NCI-H1105 treated with DMSO at 0.1 percent for 48 hours (cell line): Measurements from ENCODE around the gene KIF14.

Experiments
- DNase-seq: peaks from one replicate; lab custom pipeline; 2025; lab: John Stamatoyannopoulos, UW

Gene KIF14, protein sequence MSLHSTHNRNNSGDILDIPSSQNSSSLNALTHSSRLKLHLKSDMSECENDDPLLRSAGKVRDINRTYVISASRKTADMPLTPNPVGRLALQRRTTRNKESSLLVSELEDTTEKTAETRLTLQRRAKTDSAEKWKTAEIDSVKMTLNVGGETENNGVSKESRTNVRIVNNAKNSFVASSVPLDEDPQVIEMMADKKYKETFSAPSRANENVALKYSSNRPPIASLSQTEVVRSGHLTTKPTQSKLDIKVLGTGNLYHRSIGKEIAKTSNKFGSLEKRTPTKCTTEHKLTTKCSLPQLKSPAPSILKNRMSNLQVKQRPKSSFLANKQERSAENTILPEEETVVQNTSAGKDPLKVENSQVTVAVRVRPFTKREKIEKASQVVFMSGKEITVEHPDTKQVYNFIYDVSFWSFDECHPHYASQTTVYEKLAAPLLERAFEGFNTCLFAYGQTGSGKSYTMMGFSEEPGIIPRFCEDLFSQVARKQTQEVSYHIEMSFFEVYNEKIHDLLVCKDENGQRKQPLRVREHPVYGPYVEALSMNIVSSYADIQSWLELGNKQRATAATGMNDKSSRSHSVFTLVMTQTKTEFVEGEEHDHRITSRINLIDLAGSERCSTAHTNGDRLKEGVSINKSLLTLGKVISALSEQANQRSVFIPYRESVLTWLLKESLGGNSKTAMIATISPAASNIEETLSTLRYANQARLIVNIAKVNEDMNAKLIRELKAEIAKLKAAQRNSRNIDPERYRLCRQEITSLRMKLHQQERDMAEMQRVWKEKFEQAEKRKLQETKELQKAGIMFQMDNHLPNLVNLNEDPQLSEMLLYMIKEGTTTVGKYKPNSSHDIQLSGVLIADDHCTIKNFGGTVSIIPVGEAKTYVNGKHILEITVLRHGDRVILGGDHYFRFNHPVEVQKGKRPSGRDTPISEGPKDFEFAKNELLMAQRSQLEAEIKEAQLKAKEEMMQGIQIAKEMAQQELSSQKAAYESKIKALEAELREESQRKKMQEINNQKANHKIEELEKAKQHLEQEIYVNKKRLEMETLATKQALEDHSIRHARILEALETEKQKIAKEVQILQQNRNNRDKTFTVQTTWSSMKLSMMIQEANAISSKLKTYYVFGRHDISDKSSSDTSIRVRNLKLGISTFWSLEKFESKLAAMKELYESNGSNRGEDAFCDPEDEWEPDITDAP (N-terminal part only)

DNA sequence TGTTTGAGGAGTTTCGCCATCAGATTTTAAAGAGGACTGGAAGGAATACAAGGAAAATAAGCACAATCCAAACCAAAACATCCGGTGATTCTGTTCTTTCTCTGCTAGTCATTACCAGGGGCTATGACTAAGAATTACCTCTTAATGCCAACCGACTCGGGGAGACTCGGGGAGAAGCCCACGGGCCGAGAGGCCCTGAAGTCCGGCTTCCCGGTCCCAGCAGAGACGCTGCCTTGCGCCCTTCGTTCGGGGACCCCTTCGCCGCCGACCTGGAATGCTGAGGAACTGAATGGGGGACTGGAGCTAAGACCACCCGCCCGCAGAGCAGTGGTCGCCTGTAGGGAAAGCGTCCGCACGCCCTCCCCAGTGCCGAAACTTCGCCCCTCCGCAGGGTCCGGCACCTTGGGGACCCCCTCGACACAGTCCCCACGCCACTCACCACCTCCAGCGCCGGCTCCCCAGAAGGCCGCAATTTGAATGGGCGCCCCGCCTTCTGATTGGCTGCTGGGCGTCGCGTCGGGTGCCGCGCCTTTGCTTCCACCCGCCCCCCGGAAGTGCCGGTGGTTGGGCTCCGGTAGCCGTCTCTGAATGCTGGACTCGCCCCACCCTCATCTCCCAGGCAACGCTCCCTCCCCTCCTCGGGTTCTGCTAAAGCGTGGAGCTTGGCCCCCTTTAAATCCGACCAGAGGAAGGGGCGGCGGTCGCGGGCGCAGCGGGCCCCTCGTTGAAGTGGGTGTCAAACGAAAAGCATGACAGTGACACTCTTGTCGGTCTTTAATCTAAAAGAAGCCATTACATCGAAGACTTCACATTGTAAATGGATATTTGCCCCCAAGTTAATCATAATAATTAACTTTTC is at the start of gene KIF14:
TSS of gene KIF14 (minus strand) at position 479 of the 859 bp plus-strand sequence. CDS start 2,028 bp downstream, outside the sequence.
- DNase-seq: peak; percentile 95

DNA sequence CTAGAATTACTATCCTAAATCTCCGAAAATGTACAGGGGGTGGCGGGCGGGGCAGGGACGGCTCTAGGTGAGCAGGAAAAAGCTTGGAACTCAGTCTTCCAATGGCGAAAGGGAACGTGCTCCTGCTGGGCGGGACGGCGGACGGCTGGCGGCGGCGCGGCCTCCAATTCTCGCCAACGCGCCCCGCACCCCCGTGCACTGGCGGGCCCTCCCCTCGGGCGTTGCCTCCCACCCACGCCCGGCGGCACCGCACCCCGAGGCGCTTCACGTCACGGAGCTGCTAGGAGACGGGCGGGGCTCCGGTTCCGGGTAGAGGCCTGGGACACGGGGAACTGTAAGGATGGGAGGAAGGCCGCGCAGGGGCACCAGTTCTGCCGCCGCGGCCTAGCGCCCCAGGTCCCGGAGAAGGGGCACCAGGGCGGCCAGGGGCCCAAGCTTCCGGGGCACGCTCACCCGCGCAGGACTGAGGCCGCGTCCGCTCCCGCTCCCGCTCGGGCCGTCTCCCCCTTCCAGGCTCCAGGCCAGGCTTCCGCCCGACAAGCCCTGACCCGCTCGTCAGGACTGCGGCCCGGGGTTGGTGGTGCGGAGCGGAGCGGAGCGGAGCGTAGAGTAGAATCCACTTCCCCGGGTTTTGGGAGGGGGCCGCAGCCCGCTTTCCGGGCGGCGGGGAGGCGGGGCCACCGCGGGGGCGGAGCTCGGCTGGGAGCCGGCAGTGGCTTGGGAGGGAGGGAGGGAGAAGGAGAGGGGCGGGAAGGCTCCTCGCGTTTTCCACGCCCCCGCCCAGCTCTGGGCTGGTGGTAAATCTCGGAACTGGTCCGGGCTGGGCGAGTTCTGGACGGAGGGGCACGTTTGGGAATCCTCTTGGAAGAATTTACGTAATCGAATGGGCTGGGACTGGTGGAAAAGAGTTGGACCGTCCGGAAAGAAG is 49.0 kb upstream of the KIF14 start, which contains the start of gene DDX59:
TSS of gene DDX59 (minus strand) at position 594 of the 928 bp plus-strand sequence. CDS start 3,167 bp downstream, outside the sequence.
- peak; percentile 93 for DNase-seq

DNA sequence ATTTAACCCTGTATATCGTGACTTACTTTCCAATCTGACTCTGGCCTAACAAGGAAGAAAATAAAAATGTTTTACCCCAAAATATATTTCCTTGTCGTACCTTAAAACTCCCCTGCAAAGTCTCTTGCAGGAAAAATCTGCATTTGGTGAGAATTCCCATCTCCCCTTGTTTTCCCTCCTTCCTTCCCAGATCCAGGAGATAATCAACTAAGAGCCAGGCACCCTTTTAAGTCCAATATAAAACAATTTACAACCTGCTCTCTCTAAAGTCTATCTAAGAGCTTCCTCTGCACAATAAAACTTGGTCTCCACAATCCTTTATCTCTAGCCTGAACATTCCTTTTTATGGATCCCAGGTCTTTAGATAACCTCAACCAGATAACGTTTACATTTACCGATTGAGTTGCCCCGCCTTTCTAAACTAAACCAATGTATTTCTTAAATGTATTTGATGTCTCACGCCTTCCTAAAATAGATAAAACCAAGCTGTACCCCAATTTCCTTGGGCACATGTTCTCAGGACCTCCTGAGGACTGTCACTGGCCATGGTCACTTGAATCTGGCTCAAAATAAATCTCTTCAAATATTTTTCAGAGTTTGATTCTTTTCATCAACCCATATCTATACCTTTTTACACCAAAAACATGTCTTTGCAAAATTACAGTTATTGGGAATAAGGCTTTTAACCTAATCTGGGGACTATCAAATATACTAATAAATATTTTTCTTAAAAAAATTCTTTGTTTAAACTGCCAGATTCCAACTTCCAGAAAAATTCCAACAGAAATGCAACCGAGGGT is 48.2 kb upstream of the KIF14 start:
- no peak for DNase-seq

DNA sequence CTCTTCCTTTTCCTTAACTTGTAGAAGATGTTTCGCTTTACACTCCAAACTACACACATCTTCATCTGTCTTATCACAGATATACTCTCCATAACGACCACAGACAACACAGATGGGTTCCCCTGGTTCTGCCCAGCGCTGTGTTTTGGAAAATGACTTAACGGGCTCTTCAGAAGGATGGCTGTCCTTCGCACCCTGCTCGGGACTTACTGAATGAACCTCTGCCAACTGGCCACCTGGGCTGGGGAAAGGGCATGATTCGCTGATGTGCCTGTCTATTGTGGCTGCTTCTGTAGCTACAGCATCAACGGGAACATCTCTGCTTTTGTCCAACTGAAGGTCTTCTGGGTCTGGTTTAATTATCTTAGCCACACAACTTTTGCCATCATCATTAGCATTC is 45.8 kb upstream of the KIF14 start:
- DNase-seq: no peak

DNA sequence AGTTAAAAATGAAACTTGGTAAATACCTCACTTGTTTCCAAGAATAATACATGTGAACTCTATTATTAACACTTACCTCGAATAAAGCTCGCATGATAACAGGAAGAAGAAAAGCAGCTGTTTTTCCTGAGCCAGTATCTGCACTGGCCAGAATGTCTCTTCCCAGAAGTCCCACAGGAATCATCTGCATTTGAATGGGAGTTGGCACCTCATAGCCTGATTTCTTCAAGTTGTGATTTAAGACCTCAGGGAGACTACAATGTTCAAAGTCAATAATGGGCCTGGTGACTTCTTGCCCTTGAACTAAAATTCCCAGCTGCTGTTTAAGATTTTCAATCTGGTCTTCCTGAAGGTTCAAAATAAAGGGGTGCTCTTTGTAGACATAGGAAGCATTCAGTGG is 45.3 kb upstream of the KIF14 start:
- DNase-seq: no peak

DNA sequence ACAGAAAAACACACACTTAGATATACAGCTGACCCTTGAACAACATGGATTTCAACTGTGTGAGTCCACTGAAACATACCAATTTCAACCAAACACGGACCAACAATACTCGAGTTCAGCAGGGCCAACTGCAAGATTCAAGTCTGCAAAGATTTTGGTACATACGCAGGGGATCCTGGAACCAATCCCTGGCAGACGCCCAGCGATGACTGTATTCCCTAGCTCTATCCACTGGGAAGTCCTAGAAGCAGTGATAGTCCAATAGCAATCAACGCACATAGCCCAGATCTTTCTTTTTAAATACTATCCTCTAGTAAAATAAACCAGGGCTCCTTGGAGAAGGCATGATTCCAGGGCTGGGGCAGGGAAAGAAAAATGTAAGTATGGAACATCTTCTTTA is 40.2 kb upstream of the KIF14 start:
- DNase-seq: no peak

GRCh38 chr1:200659269-200659668 is 38.7 kb upstream of the KIF14 start:
- DNase-seq: no peak

DNA sequence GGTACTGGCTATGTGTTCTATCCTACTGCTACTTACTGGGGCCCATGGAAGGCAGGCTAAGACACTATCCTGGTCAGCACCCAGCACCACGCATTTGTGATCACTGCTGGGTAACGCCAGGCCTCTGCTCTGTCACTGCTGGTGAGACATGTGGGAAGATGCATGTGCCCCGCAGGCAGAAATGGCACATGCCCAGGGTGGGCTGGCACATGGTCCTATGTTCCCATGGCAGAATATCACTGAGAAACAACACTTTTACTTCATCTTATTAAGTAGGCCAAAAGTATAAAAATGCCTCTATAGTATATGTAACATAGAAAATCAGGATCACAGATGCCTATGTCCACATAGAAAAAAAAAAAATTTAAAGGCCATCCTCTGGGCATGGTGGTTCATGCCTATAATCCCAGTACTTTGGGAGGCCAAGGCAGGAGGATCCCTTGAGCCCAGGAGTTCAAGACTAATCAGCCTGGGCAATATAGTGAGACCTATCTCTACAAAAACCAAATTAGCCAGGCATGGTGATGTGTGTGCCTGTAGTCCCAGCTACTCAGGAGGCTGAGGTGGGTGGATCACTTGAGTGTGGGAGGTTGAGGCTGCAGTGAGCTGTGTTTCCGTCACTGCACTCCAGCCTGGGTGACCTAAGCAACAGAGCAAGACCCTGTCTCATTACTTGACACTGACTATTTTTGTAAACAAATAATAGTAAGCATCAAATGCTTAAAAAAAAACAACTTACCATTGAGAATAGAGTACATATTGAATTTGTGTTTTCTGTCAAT is 37.7 kb upstream of the KIF14 start:
- DNase-seq: no peak

GRCh38 chr1:200654660-200655059 is 34.1 kb upstream of the KIF14 start:
- no peak for DNase-seq

- DNase-seq: no peak
Measured at GRCh38 chr1:200653022-200653462, 32.5 kb upstream of the KIF14 start.

GRCh38 chr1:200652378-200652777 is 31.8 kb upstream of the KIF14 start:
- DNase-seq: no peak

GRCh38 chr1:200646515-200646914 is 26.0 kb upstream of the KIF14 start:
- DNase-seq: no peak

GRCh38 chr1:200644021-200644420 is 23.5 kb upstream of the KIF14 start:
- DNase-seq: no peak

DNA sequence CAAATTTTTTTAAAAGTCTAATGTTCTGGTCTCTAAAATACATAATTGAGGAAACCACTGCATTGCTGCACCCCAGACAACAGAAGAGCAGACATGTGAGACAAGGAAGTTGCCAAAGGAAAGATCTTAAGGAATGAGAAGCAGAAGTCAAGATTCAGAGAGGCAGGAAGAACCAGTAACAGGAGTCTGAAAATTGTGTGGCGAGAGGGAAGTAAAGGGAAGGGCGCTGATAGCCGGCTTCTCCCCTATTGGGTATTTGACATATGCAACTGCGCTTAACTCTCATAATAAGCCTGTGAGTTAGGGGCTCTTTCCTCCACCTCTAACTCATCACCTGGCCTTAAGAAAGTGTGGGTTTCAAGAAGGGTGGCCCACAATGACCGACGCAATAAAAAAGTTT is 21.9 kb upstream of the KIF14 start:
- DNase-seq: no peak

- DNase-seq: no peak
Measured at GRCh38 chr1:200640963-200641401, 20.4 kb upstream of the KIF14 start.

GRCh38 chr1:200640373-200640962 is 19.9 kb upstream of the KIF14 start:
- no peak for DNase-seq

GRCh38 chr1:200638073-200638472 is 17.5 kb upstream of the KIF14 start:
- no peak for DNase-seq

DNA sequence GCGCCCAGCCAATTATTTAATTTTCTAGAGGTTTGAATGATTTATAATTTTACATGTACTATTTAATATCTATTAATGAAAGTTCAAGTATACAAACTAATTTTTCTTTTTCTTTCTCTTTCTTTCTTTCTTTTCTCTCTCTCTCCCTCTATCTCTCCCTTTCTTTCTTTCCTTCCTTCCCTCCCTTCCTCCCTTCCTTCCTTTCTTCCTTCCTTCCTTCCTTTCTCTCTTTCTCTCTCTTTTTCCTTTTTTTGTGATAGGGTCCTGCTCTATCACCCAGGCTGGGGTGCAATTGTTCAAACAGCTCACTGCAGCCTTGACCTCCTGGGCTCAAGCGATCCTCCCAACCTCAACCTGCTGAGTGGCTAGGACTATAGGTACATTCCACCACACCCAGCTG is 16.1 kb upstream of the KIF14 start:
- DNase-seq: no peak
